Endothelial cell of umbilical vein (primary cell): ENCODE measurements around the gene CLIC5. TPM values are rescaled to one million over a fixed set of nuclear protein-coding genes. Genes with fewer than 3 reads are reported as not detected.

Source experiments
- BruUV-seq: library from RNA; stranded (reverse); fragments of 400-500 nt; replicated peaks from 2 replicates; lab custom pipeline; 2021; lab: Mats Ljungman, UMichigan
- CTCF ChIA-PET: fragments of 300-600, 350-600 bp; sonication (Branson Sonifier 250); formaldehyde crosslinking; loops from one replicate; lab custom pipeline; 2021; ENCODE audit warnings: antibody characterized with exemption, inconsistent platforms; lab: Charles Lee
- POLR2A ChIA-PET: fragments of 300-600, 350-600 bp; sonication (Branson Sonifier 250); formaldehyde crosslinking; loops from one replicate; lab custom pipeline; 2021; ENCODE audit warnings: antibody characterized with exemption, inconsistent platforms; lab: Charles Lee
- DNase-seq: peaks from one replicate; pipeline ENCODE4 v3.0.0-alpha.2; 2011; ENCODE audit warnings: low read depth, low spot score
- FAIRE-seq: peaks from 2 replicates; lab custom pipeline; 2011; peaks lifted over from hg19 to GRCh38; lab: Jason Lieb, UNC
- H2AFZ ChIP-seq: 2 replicates; pipeline ENCODE4 v1.6.0; 2012; ENCODE audit warnings: low read depth, low read length, control low read depth, inconsistent platforms
- H3K27ac ChIP-seq: 2 replicates; pipeline ENCODE4 v1.5.1; 2011; ENCODE audit warnings: low read depth, mild to moderate bottlenecking, control low read depth, low read length, moderate library complexity; ENCODE audit not compliant: insufficient read depth
- H3K27me3 ChIP-seq, 2 experiments: 2 replicates each; pipeline versions ENCODE4 v1.6.0 to v1.6.1; 2011; ENCODE audit warnings: low read length in 2 of 2, mixed read lengths in 1 of 2; ENCODE audit not compliant: control insufficient read depth in 2 of 2, insufficient read depth in 2 of 2
- H3K36me3 ChIP-seq, 2 experiments: 2 replicates in 1 of 2; 3 replicates in 1 of 2; pipeline ENCODE4 v1.5.1; 2011; ENCODE audit warnings: low read length in 2 of 2, mild to moderate bottlenecking in 1 of 2, moderate library complexity in 1 of 2; ENCODE audit not compliant: control insufficient read depth in 2 of 2, insufficient read depth in 2 of 2; ENCODE audit errors: extremely low read depth in 1 of 2
- H3K4me1 ChIP-seq: 3 replicates; pipeline ENCODE4 v1.5.1; 2011; ENCODE audit warnings: mild to moderate bottlenecking, low read length; ENCODE audit not compliant: control insufficient read depth, insufficient read depth; ENCODE audit errors: extremely low read depth
- H3K4me2 ChIP-seq: 2 replicates; pipeline ENCODE4 v1.6.1; 2011; ENCODE audit warnings: low read length, control low read depth, mixed read lengths; ENCODE audit not compliant: insufficient read depth
- H3K4me3 ChIP-seq, 3 experiments: fragments of 200-600 bp in 1 of 3; sonication (generic), shearing (Covaris generic) in 1 of 3; replicated peaks in 1 of 3; 2 replicates each; pipeline ENCODE4 v1.5.1; 2011 to 2016; ENCODE audit warnings: control low read depth in 3 of 3, low read length in 3 of 3, mild to moderate bottlenecking in 2 of 3, inconsistent platforms in 1 of 3, low read depth in 1 of 3, moderate library complexity in 1 of 3; ENCODE audit not compliant: insufficient read depth in 1 of 3
- H3K79me2 ChIP-seq: 2 replicates; pipeline ENCODE4 v1.6.0; 2012; ENCODE audit warnings: low read length, inconsistent platforms; ENCODE audit not compliant: control insufficient read depth, insufficient read depth
- H3K9ac ChIP-seq: replicated peaks from 2 replicates; pipeline ENCODE3; 2011; ENCODE audit warnings: low read length, control low read depth; ENCODE audit not compliant: insufficient read depth; ENCODE audit errors: extremely low read depth
- H3K9me1 ChIP-seq: replicated peaks from 3 replicates; pipeline ENCODE4 v1.6.0; 2011; ENCODE audit warnings: mild to moderate bottlenecking, low read length; ENCODE audit not compliant: control insufficient read depth, insufficient read depth; ENCODE audit errors: extremely low read depth
- H3K9me3 ChIP-seq: replicated peaks from 2 replicates; pipeline ENCODE4 v1.5.1; 2012; ENCODE audit warnings: low read length, inconsistent platforms; ENCODE audit not compliant: control insufficient read depth, insufficient read depth
- H4K20me1 ChIP-seq: replicated peaks from 2 replicates; pipeline ENCODE3; 2011; ENCODE audit warnings: mild to moderate bottlenecking, low read length; ENCODE audit not compliant: control insufficient read depth, insufficient read depth; ENCODE audit errors: extremely low read depth
- CTCF ChIP-seq, 2 donors: IDR thresholded peaks; 1 replicate in 1 of 2; 2 replicates in 1 of 2; pipeline ENCODE4 v1.5.1; 2011; ENCODE audit warnings: low read length in 2 of 2, mild to moderate bottlenecking in 2 of 2, moderate library complexity in 2 of 2, control low read depth in 1 of 2, inconsistent platforms in 1 of 2, low read depth in 1 of 2; ENCODE audit not compliant: insufficient read depth in 1 of 2; ENCODE audit errors: extremely low read depth in 1 of 2
- EZH2 ChIP-seq: IDR thresholded peaks from 2 replicates; pipeline ENCODE4 v1.6.1; 2012; ENCODE audit warnings: borderline replicate concordance, low read depth, mild to moderate bottlenecking, moderate library complexity, low read length, inconsistent platforms; ENCODE audit not compliant: severe bottlenecking
- FOS ChIP-seq: IDR thresholded peaks from 2 replicates; pipeline ENCODE4 v1.6.1; 2011; ENCODE audit warnings: mild to moderate bottlenecking, low read length, moderate library complexity, borderline replicate concordance; ENCODE audit not compliant: insufficient read depth
- GATA2 ChIP-seq: IDR thresholded peaks from 2 replicates; pipeline ENCODE4 v1.7.0; 2011; ENCODE audit warnings: low read depth, mild to moderate bottlenecking, moderate library complexity, mixed read lengths, low read length; ENCODE audit not compliant: insufficient read length, insufficient read depth
- JUN ChIP-seq: IDR thresholded peaks from 2 replicates; pipeline ENCODE4 v1.6.1; 2011; ENCODE audit warnings: borderline replicate concordance, low read depth; ENCODE audit not compliant: insufficient read length, insufficient read depth
- MAX ChIP-seq: IDR thresholded peaks from 2 replicates; pipeline ENCODE4 v1.6.1; 2011; ENCODE audit not compliant: insufficient read depth, insufficient read length
- MYC ChIP-seq: IDR thresholded peaks from one replicate; pipeline ENCODE4 v1.6.1; 2011; ENCODE audit warnings: mild to moderate bottlenecking, low read depth, low read length
- POLR2A ChIP-seq: IDR thresholded peaks from 2 replicates; pipeline ENCODE4 v1.6.1; 2012; ENCODE audit warnings: low read depth, mild to moderate bottlenecking, control low read depth, low read length
- POLR2AphosphoS5 ChIP-seq: IDR thresholded peaks from 2 replicates; pipeline ENCODE4 v1.6.1; 2012; ENCODE audit warnings: low read depth, mild to moderate bottlenecking, control low read depth, low read length, moderate library complexity; ENCODE audit not compliant: insufficient read depth
- dilution Hi-C: fragments of 300-500 bp; cut with MboI; formaldehyde crosslinking; loops from one replicate; pipeline ENCODE4 v1.15.0; 2019; ENCODE audit warnings: low sequenced_read_pairs; ENCODE audit not compliant: extremely low pct_ligation_motif_present
- intact Hi-C: fragments of 100-400 bp; cut with micrococcal nuclease; formaldehyde crosslinking; loops from one replicate; pipeline ENCODE4 v1.10.0; 2022
- polyA plus RNA-seq, 4 experiments: library from polyadenylated mRNA; depleted of rRNA in 3 of 4; stranded (reverse) in 3 of 4; unstranded in 1 of 4; fragments of >200 nt; gene quantifications; 2 replicates each; pipeline versions ENCODE4 v1.2.1 to v1.2.3, GENCODE V29; 2011 to 2012; ENCODE audit warnings: missing spikeins in 1 of 4
- total RNA-seq: library from RNA; stranded (reverse); gene quantifications from 2 replicates; pipeline ENCODE4 v1.2.3, GENCODE V29; 2021

The CLIC5 gene
- total and polyA plus RNA-seq, 2 donors (not counting 3 experiments of a cell fraction or from before 2014, with no cell fraction given) = 0.07 TPM; not detected in 1

- dilution Hi-C loops = no loop called here
- Histone ChIP-seq H3K27ac (no peak overlapping the region), H3K9ac (no peak overlapping the region), H3K79me2 (no peaks in the 10 kb centered on the region), H3K36me3 (no peaks in the 10 kb centered on the region), H3K4me1 (no peaks in the 10 kb centered on the region), H4K20me1 (no peaks in the 10 kb centered on the region), H3K9me1 (no peaks in the 10 kb centered on the region), H3K27me3 (no peaks in the 10 kb centered on the region), H3K9me3 (no peaks in the 10 kb centered on the region), H3K4me3 (no peak overlapping the region), H3K4me2 (no peak overlapping the region), H2AFZ (no peak overlapping the region)
- TF ChIP-seq MAX (no peak), MYC (no peak), CTCF (IDR thresholded peaks at IDR 0.05; ENCODE audit: extremely low read depth in 1 of 2, insufficient read depth in 1 of 2, low read depth in 1 of 2, low read length in 2 of 2) (no peak), EZH2 (no peak), POLR2AphosphoS5 (no peak)
- no peak for DNase-seq
- intact Hi-C loops = no loop called here
- no TSS peak for BruUV-seq
- POLR2A ChIA-PET = no interaction called here
- FAIRE-seq = no peak
- CTCF ChIA-PET = interaction anchor here (1.3 kb wide), 1 partner anchor 25 kb away, joined by 3 read pairs; no protein-coding TSS in a partner anchor
Measured at GRCh38 chr6:45946887-45947286, 68.8 kb downstream of the CLIC5 start.

- Histone ChIP-seq H3K4me1 (no peaks in the 10 kb centered on the region), H3K27me3 (no peaks in the 10 kb centered on the region), H3K9ac (no peak overlapping the region), H3K4me3 (no peak overlapping the region), H3K79me2 (no peaks in the 10 kb centered on the region), H4K20me1 (no peaks in the 10 kb centered on the region), H3K9me1 (no peaks in the 10 kb centered on the region), H2AFZ (no peak overlapping the region), H3K9me3 (no peaks in the 10 kb centered on the region), H3K36me3 (no peaks in the 10 kb centered on the region), H3K27ac (no peak overlapping the region), H3K4me2 (no peak overlapping the region)
- ChIA-PET POLR2A (no interaction called here), CTCF (no interaction called here)
- FAIRE-seq (no peak), DNase-seq (no peak)
- BruUV-seq = no TSS peak
- no peak for TF ChIP-seq CTCF (IDR thresholded peaks at IDR 0.05; ENCODE audit: extremely low read depth in 1 of 2, insufficient read depth in 1 of 2, low read depth in 1 of 2, low read length in 2 of 2)
- no peak for TF ChIP-seq GATA2
- TF ChIP-seq MYC = no peak
- no peak for TF ChIP-seq EZH2
- TF ChIP-seq MAX = no peak
- no peak for TF ChIP-seq JUN
- TF ChIP-seq POLR2A = no peak
- TF ChIP-seq FOS = no peak
- no peak for TF ChIP-seq POLR2AphosphoS5
- intact Hi-C loops (no loop called here), dilution Hi-C loops (no loop called here)
Measured at GRCh38 chr6:45946352-45946751, 69.3 kb downstream of the CLIC5 start.
